Activated CD8-positive, alpha-beta T cell treated with anti-CD3 and anti-CD28 coated beads, Interleukin-2, amount 10 ng/mL, durations not matched to agents 7 days and 5 days (primary cell): ENCODE measurements around the gene FOXR1. TPM values are rescaled to one million over a fixed set of nuclear protein-coding genes. Genes with fewer than 3 reads are reported as not detected.

Experiments used
- ATAC-seq: fragments of 150-1000 bp; cut with Tn5 transposase; one replicate; pipeline ENCODE4 v1.10.0; 2021; ENCODE audit warnings: moderate library complexity
- CTCF ChIA-PET: fragments of 350-600 bp; sonication (Branson Sonifier 250); formaldehyde crosslinking; loops from one replicate; lab custom pipeline; 2021; ENCODE audit warnings: antibody characterized with exemption; lab: Charles Lee
- POLR2A ChIA-PET: fragments of 350-600 bp; sonication (Branson Sonifier 250); formaldehyde crosslinking; loops from one replicate; lab custom pipeline; 2021; ENCODE audit warnings: antibody characterized with exemption; lab: Charles Lee
- DNase-seq: peaks from one replicate; pipeline ENCODE4 v3.0.0-alpha.2; 2020
- H3K27ac Mint-ChIP-seq: one replicate; pipeline ENCODE4 v1.8.0; 2021; ENCODE audit warnings: mild to moderate bottlenecking, mixed read lengths
- H3K27me3 Mint-ChIP-seq: one replicate; pipeline ENCODE4 v1.8.0; 2021; ENCODE audit warnings: low read depth, mixed read lengths
- H3K36me3 Mint-ChIP-seq: one replicate; pipeline ENCODE4 v1.8.0; 2021; ENCODE audit warnings: low read depth, mixed read lengths
- H3K4me1 Mint-ChIP-seq: one replicate; pipeline ENCODE4 v1.8.0; 2021; ENCODE audit warnings: low read depth, mixed read lengths
- H3K4me3 Mint-ChIP-seq: one replicate; pipeline ENCODE4 v1.8.0; 2021; ENCODE audit warnings: mild to moderate bottlenecking, mixed read lengths
- H3K9me3 Mint-ChIP-seq: one replicate; pipeline ENCODE4 v1.8.0; 2022; ENCODE audit warnings: mixed read lengths; ENCODE audit not compliant: insufficient read depth
- total RNA-seq, 2 experiments: library from RNA; stranded (reverse); gene quantifications; one replicate each; pipeline ENCODE4 v1.2.3, GENCODE V29; 2021

The FOXR1 gene, protein sequence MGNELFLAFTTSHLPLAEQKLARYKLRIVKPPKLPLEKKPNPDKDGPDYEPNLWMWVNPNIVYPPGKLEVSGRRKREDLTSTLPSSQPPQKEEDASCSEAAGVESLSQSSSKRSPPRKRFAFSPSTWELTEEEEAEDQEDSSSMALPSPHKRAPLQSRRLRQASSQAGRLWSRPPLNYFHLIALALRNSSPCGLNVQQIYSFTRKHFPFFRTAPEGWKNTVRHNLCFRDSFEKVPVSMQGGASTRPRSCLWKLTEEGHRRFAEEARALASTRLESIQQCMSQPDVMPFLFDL
- total RNA-seq: not detected

DNA sequence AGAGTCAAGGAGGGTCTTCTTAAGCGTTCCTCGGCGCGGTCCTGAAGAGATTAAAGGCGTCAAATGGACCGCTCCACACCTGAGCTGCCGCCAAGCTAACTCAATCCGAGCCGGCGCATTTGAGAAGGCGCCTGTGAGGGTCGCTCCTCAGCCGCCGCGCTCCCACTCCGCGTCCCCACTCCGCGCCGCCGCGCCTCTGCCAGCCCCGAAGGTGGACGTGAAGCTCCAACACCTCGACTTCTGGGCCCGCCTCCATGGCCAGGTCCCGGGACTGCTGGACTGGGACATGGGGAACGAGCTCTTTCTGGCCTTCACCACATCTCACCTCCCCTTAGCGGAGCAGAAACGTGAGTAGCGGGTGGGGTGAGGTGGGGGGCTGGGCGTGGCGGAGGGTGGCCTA is at the start of gene FOXR1:
TSS of gene FOXR1 (plus strand) at position 116 of the 400 bp plus-strand sequence. CDS start at position 287, 171 bp downstream.
- no peaks in the 10 kb centered on the region for H3K36me3 Mint-ChIP-seq
- no peak within 1 kb of the TSS for H3K27ac Mint-ChIP-seq
- peaks cover 15% of the 10 kb centered on the region for H3K27me3 Mint-ChIP-seq
- no peak for ATAC-seq
- H3K4me3 Mint-ChIP-seq: no peak within 1 kb of the TSS
- ChIA-PET POLR2A (no interaction called here), CTCF (no interaction called here)
- no peaks in the 10 kb centered on the region for H3K9me3 Mint-ChIP-seq
- H3K4me1 Mint-ChIP-seq: no peaks in the 10 kb centered on the region
- no peak for DNase-seq

DNA sequence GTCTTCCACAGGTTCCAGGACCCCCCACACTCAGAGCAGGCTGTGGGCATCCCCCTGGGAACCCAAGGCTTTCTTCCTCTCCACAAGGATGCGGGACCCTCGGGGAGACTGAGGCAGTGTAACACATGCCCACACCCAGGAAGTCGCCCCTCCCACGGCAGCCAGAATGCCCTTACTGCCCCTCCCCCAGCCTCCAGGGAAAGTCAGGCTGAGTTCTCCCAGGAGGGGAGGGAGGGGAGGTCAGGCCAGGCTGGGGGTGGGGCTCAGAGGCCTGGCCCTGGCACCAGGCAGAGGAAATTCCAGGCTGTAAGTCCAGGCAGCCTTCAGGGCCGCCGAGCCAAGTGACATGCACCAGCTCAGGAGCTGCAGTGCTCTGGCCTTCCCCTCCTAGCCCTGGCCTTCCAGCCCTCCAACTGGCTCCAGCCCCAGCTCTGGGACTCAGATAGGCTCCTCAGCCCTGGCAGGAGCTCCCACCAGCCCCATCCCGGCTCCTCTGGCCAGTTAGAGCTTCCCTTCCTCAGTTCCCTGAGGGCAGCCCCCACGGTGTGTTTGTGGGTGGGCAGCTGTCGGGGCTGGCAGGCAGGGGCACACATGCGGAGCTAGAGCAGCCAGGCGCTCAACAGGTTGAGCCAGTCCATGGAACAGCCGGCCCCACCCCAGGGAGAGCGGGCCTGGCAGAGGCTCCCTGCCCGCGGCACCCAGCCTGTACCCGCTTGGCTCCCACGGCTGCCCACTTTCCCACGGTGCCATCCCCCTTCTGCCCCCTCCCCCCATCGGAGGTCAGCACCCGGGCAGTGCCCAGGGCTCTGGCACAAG is 49.4 kb upstream of the FOXR1 start:
- Mint-ChIP-seq H3K9me3 (no peaks in the 10 kb centered on the region), H3K4me3 (peak overlapping the region; percentile 97), H3K27ac (peak overlapping the region; percentile 52), H3K27me3 (no peaks in the 10 kb centered on the region), H3K4me1 (peaks cover 65% of the 10 kb centered on the region), H3K36me3 (peaks cover 41% of the 10 kb centered on the region)
- CTCF ChIA-PET: interaction anchor here (0.8 to 2.1 kb wide), 2 partner anchors 131 to 231 kb away, joined by 3 to 14 read pairs; partner anchors contain the start of gene DDX6
- no peak for DNase-seq
- no peak for ATAC-seq
- POLR2A ChIA-PET: interaction anchor here (0.6 to 6.1 kb wide), 5 partner anchors 7 to 225 kb away, joined by 3 to 104 read pairs (median 12); partner anchors contain the start of gene DDX6

DNA sequence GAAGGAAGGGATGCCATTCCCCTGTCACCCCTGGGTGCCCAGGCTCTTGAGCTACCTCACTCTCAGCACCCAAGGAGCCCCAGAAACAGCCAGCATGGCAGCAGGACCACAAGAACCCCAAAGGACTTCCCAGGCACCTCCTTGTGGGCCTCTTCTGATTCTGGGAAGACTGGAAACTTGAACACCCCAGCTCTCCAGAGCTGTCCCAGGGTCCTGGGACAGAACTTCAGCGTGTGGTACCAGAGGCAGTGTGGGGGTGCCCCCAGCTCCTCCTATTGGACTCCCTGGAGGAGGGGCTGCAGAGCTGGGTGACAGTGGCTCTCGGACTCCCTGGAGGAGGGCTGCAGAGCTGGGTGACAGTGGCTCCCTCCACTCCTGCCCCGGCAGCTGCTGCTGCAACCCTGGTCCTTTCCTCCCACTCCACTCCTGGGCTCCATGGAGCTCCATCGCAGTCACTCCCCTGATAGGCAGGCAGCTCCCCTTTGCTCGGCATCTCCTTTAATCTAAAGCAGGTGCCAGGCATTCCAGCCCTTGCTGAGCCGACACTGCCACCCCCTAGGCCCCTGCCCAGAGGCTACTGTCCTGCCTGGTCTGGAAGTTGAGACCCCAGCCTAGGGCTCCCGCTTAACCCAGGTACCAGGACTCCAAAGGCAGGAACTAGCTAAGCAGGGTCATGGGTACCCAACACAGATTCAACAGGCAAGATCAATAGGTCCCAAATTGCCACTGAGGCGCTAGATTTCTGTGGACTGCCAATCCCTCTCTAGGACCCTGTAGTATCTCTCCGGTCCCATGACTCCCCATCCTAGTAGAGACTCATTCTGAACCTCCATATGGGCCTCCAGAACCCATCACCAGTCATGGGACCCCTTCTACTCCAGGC is 48.6 kb upstream of the FOXR1 start:
- Mint-ChIP-seq H3K4me3 (peak overlapping the region; percentile 97), H3K4me1 (peaks cover 65% of the 10 kb centered on the region), H3K36me3 (peaks cover 32% of the 10 kb centered on the region), H3K27me3 (no peaks in the 10 kb centered on the region), H3K27ac (peak overlapping the region; percentile 84), H3K9me3 (no peaks in the 10 kb centered on the region)
- no peak for DNase-seq
- CTCF ChIA-PET: interaction anchor here (0.8 to 2.1 kb wide), 2 partner anchors 132 to 232 kb away, joined by 3 to 14 read pairs; partner anchors contain the start of gene DDX6
- POLR2A ChIA-PET: interaction anchor here (0.6 to 6.1 kb wide), 7 partner anchors 8 to 226 kb away, joined by 3 to 104 read pairs (median 3); partner anchors contain the start of gene DDX6
- no peak for ATAC-seq

DNA sequence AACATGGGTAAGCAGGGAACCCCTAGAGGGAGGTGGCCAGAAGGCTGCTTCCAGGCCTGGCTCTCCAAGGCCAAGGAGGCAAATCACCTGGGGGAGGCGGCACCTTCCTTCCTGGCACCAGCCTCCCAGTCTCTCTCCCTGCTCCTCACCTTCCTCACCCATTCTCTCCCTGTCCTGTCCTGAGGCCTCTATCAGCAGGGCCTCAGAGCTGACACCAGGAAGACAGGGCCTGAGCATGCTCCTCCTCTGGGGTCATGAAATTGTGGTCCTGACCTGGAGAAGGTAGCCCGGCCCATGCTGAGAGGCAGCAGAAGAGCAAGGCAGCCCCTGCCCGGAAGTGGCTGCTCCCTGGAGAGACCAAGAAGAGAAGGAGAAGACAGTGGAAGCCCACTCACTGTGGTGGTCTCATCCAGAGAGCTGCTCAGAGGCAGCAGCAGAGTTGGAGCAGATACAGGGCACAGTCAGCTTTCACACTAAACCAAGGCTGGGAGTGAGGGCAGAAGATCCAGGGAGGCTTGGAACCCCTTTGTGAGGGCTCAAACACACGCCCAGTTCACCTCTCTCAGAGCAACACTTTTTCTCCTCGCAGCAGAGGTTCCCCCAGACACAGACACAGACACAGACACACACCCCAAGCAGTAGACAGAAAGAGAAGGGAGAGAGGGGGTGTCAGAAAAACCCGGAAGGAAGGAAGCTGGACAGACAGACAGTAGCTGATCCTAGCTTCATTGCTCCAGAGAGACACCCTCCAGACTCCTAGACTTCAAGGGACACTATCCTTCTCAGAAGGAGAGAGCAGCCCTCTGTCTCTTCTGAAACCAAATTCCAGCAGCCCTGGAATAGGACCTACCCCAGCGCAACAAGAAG is 47.6 kb upstream of the FOXR1 start:
- DNase-seq: peak; percentile 49
- Mint-ChIP-seq H3K27ac (peak overlapping the region; percentile 84), H3K27me3 (no peaks in the 10 kb centered on the region), H3K9me3 (no peaks in the 10 kb centered on the region), H3K36me3 (peaks cover 30% of the 10 kb centered on the region), H3K4me1 (peaks cover 63% of the 10 kb centered on the region), H3K4me3 (peak overlapping the region; percentile 97)
- CTCF ChIA-PET: interaction anchor here (0.7 to 2.1 kb wide), 7 partner anchors 12 to 232 kb away, joined by 3 to 14 read pairs (median 4); partner anchors contain the start of gene DDX6
- POLR2A ChIA-PET: interaction anchor here (0.8 to 6.1 kb wide), 7 partner anchors 9 to 134 kb away, joined by 3 to 104 read pairs (median 5); partner anchors contain the start of gene DDX6
- ATAC-seq: no peak

DNA sequence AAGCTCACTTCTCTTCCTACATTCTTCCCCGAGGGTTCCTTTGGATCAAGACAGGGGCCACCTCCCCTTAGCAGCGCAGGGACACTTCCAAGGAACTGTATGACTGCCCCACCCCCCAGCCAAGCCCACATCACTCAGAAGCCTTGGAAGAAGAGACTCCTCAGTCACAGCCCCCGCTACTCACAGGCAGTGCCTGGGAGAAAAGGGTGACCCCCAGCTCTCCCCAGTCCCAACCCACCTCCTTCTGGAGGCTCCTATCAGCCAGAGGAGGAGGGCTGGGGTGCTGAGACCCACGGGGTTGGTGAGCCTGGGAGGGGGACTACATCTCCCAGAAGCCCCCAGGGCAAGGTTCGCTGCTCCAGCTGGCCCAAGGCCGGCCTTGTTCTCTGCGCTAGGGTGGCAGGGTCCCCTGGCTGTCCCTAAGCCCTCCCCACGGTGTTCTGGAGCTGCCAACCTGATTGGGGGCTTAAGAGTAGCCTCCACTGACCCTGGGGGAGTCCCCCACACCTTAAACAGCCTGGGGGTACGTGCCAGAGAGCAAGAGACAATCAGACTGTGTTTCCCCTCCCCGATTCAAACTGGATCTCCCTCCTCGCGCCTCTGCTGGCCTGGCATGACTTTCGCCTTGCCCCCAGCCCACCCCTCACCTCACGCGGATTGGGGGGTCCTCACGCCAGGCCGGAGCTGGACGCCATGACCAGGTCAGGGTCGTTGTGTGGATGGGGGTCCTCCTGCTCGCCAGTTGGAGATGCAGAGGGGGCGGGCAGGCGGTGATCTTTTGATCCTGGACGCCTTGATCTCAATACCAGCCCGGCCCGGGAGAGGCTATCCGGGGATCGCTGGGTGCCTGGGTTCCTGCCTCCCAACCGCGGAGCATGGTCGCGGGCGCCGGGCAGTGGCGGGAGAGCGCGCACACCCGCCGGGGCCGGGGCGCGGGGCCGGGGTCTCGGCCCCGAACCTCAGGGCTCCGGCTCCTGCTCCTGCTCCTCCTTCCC is 46.7 kb upstream of the FOXR1 start:
- Mint-ChIP-seq H3K27ac (peak overlapping the region; percentile 84), H3K9me3 (no peaks in the 10 kb centered on the region), H3K27me3 (no peaks in the 10 kb centered on the region), H3K4me1 (peaks cover 55% of the 10 kb centered on the region), H3K4me3 (peak overlapping the region; percentile 97), H3K36me3 (peaks cover 26% of the 10 kb centered on the region)
- POLR2A ChIA-PET: interaction anchor here (0.8 to 6.1 kb wide), 8 partner anchors 10 to 135 kb away, joined by 3 to 104 read pairs (median 4); partner anchors contain the start of gene DDX6
- DNase-seq (peak; percentile 64), ATAC-seq (no peak)
- CTCF ChIA-PET: interaction anchor here (0.7 to 1.7 kb wide), 10 partner anchors 11 to 235 kb away, joined by 3 to 8 read pairs (median 4); no protein-coding TSS in a partner anchor

DNA sequence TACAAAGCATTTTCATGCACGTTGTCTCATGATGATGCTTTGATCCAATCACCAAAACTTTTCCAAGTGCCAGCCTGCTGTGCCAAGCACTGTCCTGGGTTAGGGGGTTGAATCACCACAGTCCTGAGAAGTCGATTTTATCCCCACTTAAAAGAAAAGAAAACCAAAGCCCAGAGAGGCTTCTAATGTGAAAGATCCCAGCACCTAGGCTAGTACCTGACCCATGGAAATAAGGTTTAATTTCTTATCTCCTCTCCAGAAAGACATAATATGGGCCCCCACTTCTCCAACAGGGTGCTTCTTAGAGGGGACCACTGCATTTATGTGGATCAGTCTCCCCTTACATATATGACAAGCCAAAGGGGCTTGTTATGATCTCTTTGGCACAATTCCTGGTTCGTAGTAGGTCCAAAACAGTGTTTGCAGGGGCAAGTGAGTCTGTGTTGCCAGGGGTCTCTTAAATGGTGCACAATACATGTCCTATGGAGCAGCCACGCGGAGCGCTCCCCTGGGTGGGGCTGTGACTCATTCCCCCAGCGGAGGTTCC is 43.9 kb upstream of the FOXR1 start:
- peaks cover 16% of the 10 kb centered on the region for H3K36me3 Mint-ChIP-seq
- DNase-seq (no peak), ATAC-seq (no peak)
- H3K27me3 Mint-ChIP-seq: no peaks in the 10 kb centered on the region
- CTCF ChIA-PET: interaction anchor here (1.4 to 4.9 kb wide), 4 partner anchors 13 to 137 kb away, joined by 4 to 59 read pairs (median 18); partner anchors contain the start of gene DDX6
- peaks cover 53% of the 10 kb centered on the region for H3K4me1 Mint-ChIP-seq
- POLR2A ChIA-PET: interaction anchor here (1.3 to 4.3 kb wide), 4 partner anchors 12 to 136 kb away, joined by 4 to 43 read pairs (median 16); partner anchors contain the start of gene DDX6
- peak overlapping the region; percentile 98 for H3K4me3 Mint-ChIP-seq
- H3K9me3 Mint-ChIP-seq: no peaks in the 10 kb centered on the region
- peak overlapping the region; percentile 99 for H3K27ac Mint-ChIP-seq

DNA sequence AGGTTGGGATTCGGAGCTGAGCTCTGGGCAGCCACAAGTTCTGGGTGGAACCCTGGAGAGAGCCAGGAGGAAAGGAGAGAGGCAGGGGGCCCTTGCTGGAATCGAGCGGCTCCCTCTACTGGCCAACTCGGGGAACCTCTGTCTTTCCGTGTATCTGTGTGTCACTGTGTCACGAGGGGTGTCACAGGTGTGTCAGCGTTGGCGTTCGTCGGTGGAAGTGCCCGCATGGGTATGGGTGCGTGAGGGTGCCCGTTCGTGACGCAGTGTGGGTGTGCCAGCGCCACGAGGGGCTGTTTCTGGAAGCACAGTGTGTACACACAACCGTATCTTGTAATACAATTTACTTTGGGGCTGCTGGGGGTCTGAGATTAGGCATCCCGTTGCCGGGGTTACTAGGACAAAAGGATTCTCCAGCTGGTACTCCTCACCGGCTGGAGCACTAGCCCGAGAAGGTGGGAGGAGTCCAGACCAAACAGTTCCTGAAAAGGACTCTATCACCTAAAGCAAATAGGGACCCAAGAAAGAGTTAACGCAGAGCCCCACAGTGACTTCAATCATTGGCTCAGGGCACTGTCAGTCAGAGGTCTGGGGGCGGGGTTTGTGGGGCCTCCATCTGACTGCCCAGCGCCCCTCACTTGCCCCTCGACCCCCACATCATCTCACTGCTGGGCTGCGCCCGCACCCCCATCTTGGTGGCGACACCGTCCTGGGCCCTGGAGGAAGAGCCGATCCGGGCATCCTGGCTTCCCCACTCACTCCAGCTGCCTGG is 43.3 kb upstream of the FOXR1 start:
- ATAC-seq: peak; percentile 57
- peak overlapping the region; percentile 98 for H3K4me3 Mint-ChIP-seq

DNA sequence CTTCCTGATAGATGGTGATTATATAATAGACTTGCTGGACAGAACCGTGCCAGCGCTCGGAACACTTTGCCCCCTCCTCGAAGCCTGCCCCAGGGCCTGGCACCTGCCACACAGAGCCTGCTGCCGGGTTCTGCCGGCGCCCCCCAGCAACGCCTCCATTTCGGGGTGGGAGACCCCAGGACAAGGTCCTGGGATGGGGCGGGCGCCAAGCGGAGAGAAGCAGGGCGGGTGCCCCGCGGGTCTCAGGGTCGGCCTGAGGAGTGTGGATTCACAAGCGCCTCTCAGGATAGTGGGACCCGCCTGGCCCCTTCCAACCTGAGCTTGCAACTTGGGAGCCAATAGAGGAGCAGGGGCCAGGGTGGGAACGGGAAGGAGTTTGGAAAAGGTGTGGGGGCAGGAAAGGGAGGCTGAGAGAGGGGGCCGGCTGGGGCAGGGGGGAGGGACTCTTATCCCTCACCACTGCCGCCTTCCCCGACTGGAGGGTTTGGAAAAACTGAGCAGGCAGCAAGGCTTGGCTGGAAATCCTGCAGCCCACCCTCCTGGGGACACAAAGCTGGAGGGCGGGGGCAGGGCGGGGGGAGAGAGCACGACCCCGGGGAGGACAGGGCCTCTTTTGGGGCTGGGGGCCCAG is 42.6 kb upstream of the FOXR1 start:
- DNase-seq: peak; percentile 59
- ChIA-PET POLR2A (interaction anchor here (0.5 to 4.3 kb wide), 10 partner anchors 11 to 253 kb away, joined by 3 to 43 read pairs (median 4); partner anchors contain the start of gene DDX6), CTCF (interaction anchor here (0.9 to 4.9 kb wide), 9 partner anchors 11 to 269 kb away, joined by 3 to 59 read pairs (median 4); partner anchors contain the start of genes DDX6, RPS25 and TRAPPC4)
- H3K4me1 Mint-ChIP-seq: peaks cover 47% of the 10 kb centered on the region
- peaks cover 5% of the 10 kb centered on the region for H3K36me3 Mint-ChIP-seq
- peak overlapping the region; percentile 98 for H3K4me3 Mint-ChIP-seq
- H3K9me3 Mint-ChIP-seq: no peaks in the 10 kb centered on the region
- peak overlapping the region; percentile 99 for H3K27ac Mint-ChIP-seq
- ATAC-seq: peak; percentile 18
- no peaks in the 10 kb centered on the region for H3K27me3 Mint-ChIP-seq

More for the DNA sequence above, 43.3 kb upstream of the FOXR1 start:
- ChIA-PET CTCF (interaction anchor here (0.9 to 4.9 kb wide), 6 partner anchors 12 to 239 kb away, joined by 3 to 59 read pairs (median 18); partner anchors contain the start of gene DDX6), POLR2A (interaction anchor here (0.7 to 4.3 kb wide), 8 partner anchors 12 to 223 kb away, joined by 3 to 43 read pairs (median 4); partner anchors contain the start of gene DDX6)
- H3K27me3 Mint-ChIP-seq: no peaks in the 10 kb centered on the region
- peak overlapping the region; percentile 99 for H3K27ac Mint-ChIP-seq
- H3K9me3 Mint-ChIP-seq: no peaks in the 10 kb centered on the region
- peaks cover 53% of the 10 kb centered on the region for H3K4me1 Mint-ChIP-seq
- peaks cover 11% of the 10 kb centered on the region for H3K36me3 Mint-ChIP-seq
- peak; percentile 94 for DNase-seq
